ENCODE data around the gene LHX5. TPM values are rescaled to one million over a fixed set of nuclear protein-coding genes. Genes with fewer than 3 reads are reported as not detected.

Gene LHX5
- total RNA-seq, 2 donors from 2014 or later: 0.18 TPM; not detected in 1

GRCh38 chr12:113488322-113488721, 16.7 kb upstream of the LHX5 start:
- peaks cover 86% of the 10 kb centered on the region for H3K27me3 Mint-ChIP-seq (ENCODE audit: insufficient read depth)

GRCh38 chr12:113486722-113487121, 15.1 kb upstream of the LHX5 start:
- no peaks in the 10 kb centered on the region for H3K36me3 Mint-ChIP-seq (ENCODE audit: low read depth)
- peaks cover 6% of the 10 kb centered on the region for H3K9me3 Mint-ChIP-seq
- DNase-seq: no peak
- Histone ChIP-seq H3K4me3 (ENCODE audit: low read length) (no peak overlapping the region), H3K27me3 (ENCODE audit: control insufficient read depth, insufficient read depth, low read length, poor library complexity, severe bottlenecking) (peaks cover 51% of the 10 kb centered on the region), H3K27ac (ENCODE audit: low read depth, low read length) (no peak overlapping the region), H3K4me1 (ENCODE audit: control insufficient read depth, insufficient read depth, low read length) (peaks cover 6% of the 10 kb centered on the region), H3K9ac (ENCODE audit: extremely low read depth, low read length, poor library complexity, severe bottlenecking) (no peak overlapping the region), H3K9me3 (ENCODE audit: control insufficient read depth, low read length) (no peaks in the 10 kb centered on the region), H3K36me3 (ENCODE audit: control insufficient read depth, insufficient read depth, low read length) (no peaks in the 10 kb centered on the region)
- H3K4me1 Mint-ChIP-seq: peaks cover 4% of the 10 kb centered on the region
- 45 to 49% methylated on average over 4 of the region's 4 CpGs for WGBS, 2 experiments (ENCODE audit: insufficient coverage in 1 of 2, insufficient read length in 1 of 2)
- H3K4me3 Mint-ChIP-seq: no peak overlapping the region
- H3K27ac Mint-ChIP-seq: no peak overlapping the region
- peaks cover 95% of the 10 kb centered on the region for H3K27me3 Mint-ChIP-seq (ENCODE audit: insufficient read depth)
- TF ChIP-seq, protein P1, sequence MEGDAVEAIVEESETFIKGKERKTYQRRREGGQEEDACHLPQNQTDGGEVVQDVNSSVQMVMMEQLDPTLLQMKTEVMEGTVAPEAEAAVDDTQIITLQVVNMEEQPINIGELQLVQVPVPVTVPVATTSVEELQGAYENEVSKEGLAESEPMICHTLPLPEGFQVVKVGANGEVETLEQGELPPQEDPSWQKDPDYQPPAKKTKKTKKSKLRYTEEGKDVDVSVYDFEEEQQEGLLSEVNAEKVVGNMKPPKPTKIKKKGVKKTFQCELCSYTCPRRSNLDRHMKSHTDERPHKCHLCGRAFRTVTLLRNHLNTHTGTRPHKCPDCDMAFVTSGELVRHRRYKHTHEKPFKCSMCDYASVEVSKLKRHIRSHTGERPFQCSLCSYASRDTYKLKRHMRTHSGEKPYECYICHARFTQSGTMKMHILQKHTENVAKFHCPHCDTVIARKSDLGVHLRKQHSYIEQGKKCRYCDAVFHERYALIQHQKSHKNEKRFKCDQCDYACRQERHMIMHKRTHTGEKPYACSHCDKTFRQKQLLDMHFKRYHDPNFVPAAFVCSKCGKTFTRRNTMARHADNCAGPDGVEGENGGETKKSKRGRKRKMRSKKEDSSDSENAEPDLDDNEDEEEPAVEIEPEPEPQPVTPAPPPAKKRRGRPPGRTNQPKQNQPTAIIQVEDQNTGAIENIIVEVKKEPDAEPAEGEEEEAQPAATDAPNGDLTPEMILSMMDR (conservative IDR thresholded peaks at IDR 0.05): no peak

More at GRCh38 chr12:113488322-113488721, 16.7 kb upstream of the LHX5 start:
- 93 to 96% methylated on average over 2 to 3 of the region's 3 CpGs for WGBS, 2 experiments (ENCODE audit: insufficient coverage in 1 of 2, insufficient read length in 1 of 2)
- peaks cover 36% of the 10 kb centered on the region for H3K27me3 ChIP-seq (ENCODE audit: control insufficient read depth, insufficient read depth, low read length, poor library complexity, severe bottlenecking)
- Mint-ChIP-seq H3K4me1 (peaks cover 2% of the 10 kb centered on the region), H3K4me3 (no peak overlapping the region), H3K36me3 (ENCODE audit: low read depth) (no peaks in the 10 kb centered on the region), H3K27ac (no peak overlapping the region), H3K9me3 (peaks cover 11% of the 10 kb centered on the region)
- no peaks in the 10 kb centered on the region for H3K36me3 ChIP-seq (ENCODE audit: control insufficient read depth, insufficient read depth, low read length)
- H3K27ac ChIP-seq (ENCODE audit: low read depth, low read length): no peak overlapping the region
- no peak overlapping the region for H3K4me3 ChIP-seq (ENCODE audit: low read length)
- TF ChIP-seq, protein P1 (conservative IDR thresholded peaks at IDR 0.05): no peak
- H3K4me1 ChIP-seq (ENCODE audit: control insufficient read depth, insufficient read depth, low read length): peaks cover 6% of the 10 kb centered on the region
- DNase-seq: no peak
- H3K9me3 ChIP-seq (ENCODE audit: control insufficient read depth, low read length): no peaks in the 10 kb centered on the region
- no peak overlapping the region for H3K9ac ChIP-seq (ENCODE audit: extremely low read depth, low read length, poor library complexity, severe bottlenecking)

DNA sequence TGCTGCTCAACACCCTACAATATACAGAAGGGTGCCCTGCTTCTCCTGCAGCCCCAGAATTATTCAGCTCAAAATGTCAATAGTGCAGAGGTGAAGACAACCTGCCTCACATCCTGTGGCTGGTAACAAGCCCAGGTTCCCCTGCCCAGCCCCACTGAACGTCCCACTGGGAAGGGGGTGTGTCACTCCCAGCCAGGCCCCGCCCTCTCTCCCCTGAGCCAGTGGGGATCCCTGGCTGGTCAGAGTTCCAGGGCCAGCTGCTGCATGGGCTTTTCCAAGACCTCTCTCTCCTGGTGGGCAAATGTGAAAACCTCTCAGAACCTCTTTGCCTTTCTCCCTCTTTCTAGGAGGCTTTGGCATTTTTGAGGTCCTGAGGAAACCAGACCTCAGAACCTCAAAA, 13.7 kb upstream of the LHX5 start:
- Mint-ChIP-seq H3K4me1 (peaks cover 4% of the 10 kb centered on the region), H3K36me3 (ENCODE audit: low read depth) (no peaks in the 10 kb centered on the region), H3K4me3 (no peak overlapping the region), H3K9me3 (no peaks in the 10 kb centered on the region), H3K27ac (no peak overlapping the region), H3K27me3 (ENCODE audit: insufficient read depth) (peaks cover 95% of the 10 kb centered on the region)
- TF ChIP-seq, protein P1 (conservative IDR thresholded peaks at IDR 0.05): no peak
- no peak overlapping the region for H3K9ac ChIP-seq (ENCODE audit: extremely low read depth, low read length, poor library complexity, severe bottlenecking)
- no peak overlapping the region for H3K27ac ChIP-seq (ENCODE audit: low read depth, low read length)
- no peak overlapping the region for H3K4me3 ChIP-seq (ENCODE audit: low read length)
- no peaks in the 10 kb centered on the region for H3K36me3 ChIP-seq (ENCODE audit: control insufficient read depth, insufficient read depth, low read length)
- 0 to 21% methylated on average over 1 to 2 of the region's 2 CpGs for WGBS, 2 experiments (ENCODE audit: insufficient coverage in 1 of 2, insufficient read length in 1 of 2)
- peaks cover 64% of the 10 kb centered on the region for H3K27me3 ChIP-seq (ENCODE audit: control insufficient read depth, insufficient read depth, low read length, poor library complexity, severe bottlenecking)
- no peaks in the 10 kb centered on the region for H3K9me3 ChIP-seq (ENCODE audit: control insufficient read depth, low read length)
- DNase-seq: peak; percentile 95
- H3K4me1 ChIP-seq (ENCODE audit: control insufficient read depth, insufficient read depth, low read length): peaks cover 6% of the 10 kb centered on the region

All from endodermal cell (in vitro differentiated cells).